OCI-LY7 (cell line): ENCODE results near the gene HTR7.

Experiments used
- EZH2phosphoT487 ChIP-seq: fragments of 200-600 bp; sonication (generic); IDR thresholded peaks from 2 replicates; pipeline ENCODE4 v1.6.1; 2018; ENCODE audit warnings: low read depth, borderline replicate concordance, mild to moderate bottlenecking, mixed run types, antibody characterized with exemption, low read length, moderate library complexity, mixed read lengths
- TF ChIP-seq, protein P1 (sequence below): fragments of 200-600 bp; sonication (generic); conservative IDR thresholded peaks from 2 replicates; pipeline ENCODE4 v1.5.1; 2014; ENCODE audit warnings: mild to moderate bottlenecking, antibody characterized with exemption, low read length, moderate library complexity, mixed read lengths

DNA sequence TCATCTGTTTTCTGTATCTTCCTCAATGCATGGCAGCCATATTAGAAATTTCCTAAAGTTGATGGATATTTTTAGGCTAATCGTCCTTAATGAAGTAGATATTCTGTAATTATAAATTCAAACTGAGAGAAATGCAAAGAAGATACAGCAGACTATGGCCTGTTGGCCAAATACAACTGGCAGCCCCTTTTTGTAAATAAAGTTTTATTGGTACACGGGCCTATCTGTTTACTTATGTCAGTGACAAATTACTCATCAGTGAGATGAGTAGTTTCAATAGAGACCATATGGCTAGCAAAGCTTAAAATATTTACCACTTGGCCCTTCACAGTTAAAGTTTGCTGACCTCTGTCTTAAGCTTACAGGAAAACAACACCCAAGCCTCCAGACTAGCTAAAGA lies 112.3 kb downstream of the HTR7 start:
- TF ChIP-seq, protein P1, sequence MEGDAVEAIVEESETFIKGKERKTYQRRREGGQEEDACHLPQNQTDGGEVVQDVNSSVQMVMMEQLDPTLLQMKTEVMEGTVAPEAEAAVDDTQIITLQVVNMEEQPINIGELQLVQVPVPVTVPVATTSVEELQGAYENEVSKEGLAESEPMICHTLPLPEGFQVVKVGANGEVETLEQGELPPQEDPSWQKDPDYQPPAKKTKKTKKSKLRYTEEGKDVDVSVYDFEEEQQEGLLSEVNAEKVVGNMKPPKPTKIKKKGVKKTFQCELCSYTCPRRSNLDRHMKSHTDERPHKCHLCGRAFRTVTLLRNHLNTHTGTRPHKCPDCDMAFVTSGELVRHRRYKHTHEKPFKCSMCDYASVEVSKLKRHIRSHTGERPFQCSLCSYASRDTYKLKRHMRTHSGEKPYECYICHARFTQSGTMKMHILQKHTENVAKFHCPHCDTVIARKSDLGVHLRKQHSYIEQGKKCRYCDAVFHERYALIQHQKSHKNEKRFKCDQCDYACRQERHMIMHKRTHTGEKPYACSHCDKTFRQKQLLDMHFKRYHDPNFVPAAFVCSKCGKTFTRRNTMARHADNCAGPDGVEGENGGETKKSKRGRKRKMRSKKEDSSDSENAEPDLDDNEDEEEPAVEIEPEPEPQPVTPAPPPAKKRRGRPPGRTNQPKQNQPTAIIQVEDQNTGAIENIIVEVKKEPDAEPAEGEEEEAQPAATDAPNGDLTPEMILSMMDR: no peak
- TF ChIP-seq EZH2phosphoT487: no peak
